ENCODE data around the gene S100A5. TPM values are rescaled to one million over a fixed set of nuclear protein-coding genes. Genes with fewer than 3 reads are reported as not detected.
A peak's percentile ranks its signal among the peaks of the same experiment; 100 is the strongest.

Gene S100A5
- total RNA-seq, 1 experiment from 2014 or later = not detected

DNA sequence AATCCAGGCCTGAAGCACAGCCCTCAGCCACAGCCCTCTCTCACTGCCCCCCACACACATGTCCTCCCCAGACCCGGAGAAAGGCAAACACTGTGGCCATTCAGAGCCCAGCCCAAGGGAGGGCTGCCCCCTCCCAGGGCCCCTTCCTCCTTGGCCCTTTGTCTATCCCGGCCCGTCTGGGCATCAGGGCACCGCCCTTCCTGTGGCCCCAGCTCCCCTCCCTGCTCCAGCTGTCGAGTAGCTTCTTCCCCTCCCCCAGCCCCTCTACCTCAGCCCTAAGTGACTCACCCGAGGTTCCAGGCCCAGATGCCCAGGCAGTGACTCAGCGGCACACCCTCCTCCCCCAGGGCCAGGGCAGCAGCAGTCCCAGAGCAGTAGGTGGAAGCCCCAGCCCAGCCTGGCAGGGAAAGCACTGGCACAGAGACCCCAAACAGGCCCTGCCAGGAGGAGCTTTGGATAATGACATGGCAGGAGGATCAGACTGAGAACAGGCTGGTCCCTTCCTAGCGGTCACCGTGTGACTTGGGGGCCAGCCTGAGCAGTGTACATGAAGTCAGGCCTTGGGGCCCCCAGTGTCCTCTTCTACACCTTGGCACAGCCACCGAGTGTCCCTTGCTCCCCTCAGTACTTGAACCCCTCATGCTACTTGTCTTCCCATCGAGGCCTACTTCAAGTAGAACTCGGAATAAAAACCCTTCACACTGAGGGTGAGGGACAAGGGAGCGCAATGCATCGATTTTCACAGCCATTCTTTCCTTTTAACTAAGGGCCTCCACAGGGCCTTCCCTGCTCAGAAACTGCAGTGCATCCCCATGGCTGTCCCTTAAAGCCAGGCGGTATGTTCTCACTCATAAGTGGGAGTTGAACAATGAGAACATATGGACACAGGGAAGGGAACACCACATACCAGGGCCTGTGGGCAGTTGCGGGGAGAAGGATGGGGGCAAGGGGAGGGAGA lies 26.0 kb upstream of the S100A5 start:
- no peaks in the 10 kb centered on the region for H3K9me3 Mint-ChIP-seq (ENCODE audit: unreplicated experiment)
- BruUV-seq (replicated peaks) = TSS peak; percentile 59
- peak overlapping the region; percentile 92 for H3K27ac Mint-ChIP-seq (ENCODE audit: low read depth, unreplicated experiment)
- ChIA-PET CTCF (interaction anchor here (0.7 to 11.5 kb wide), 13 partner anchors 20 to 380 kb away, joined by 3 to 221 read pairs (median 4); partner anchors contain the start of genes DENND4B, S100A13, S100A14 and S100A16), POLR2A (interaction anchor here (0.6 to 24.9 kb wide), 36 partner anchors 9 to 1531 kb away, joined by 3 to 2106 read pairs (median 5); partner anchors contain the start of genes CHTOP, CREB3L4, ILF2 and JTB)
- TF ChIP-seq, protein P1, sequence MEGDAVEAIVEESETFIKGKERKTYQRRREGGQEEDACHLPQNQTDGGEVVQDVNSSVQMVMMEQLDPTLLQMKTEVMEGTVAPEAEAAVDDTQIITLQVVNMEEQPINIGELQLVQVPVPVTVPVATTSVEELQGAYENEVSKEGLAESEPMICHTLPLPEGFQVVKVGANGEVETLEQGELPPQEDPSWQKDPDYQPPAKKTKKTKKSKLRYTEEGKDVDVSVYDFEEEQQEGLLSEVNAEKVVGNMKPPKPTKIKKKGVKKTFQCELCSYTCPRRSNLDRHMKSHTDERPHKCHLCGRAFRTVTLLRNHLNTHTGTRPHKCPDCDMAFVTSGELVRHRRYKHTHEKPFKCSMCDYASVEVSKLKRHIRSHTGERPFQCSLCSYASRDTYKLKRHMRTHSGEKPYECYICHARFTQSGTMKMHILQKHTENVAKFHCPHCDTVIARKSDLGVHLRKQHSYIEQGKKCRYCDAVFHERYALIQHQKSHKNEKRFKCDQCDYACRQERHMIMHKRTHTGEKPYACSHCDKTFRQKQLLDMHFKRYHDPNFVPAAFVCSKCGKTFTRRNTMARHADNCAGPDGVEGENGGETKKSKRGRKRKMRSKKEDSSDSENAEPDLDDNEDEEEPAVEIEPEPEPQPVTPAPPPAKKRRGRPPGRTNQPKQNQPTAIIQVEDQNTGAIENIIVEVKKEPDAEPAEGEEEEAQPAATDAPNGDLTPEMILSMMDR (IDR thresholded peaks at IDR 0.05; ENCODE audit: unreplicated experiment) = no peak
- no peaks in the 10 kb centered on the region for H3K27me3 Mint-ChIP-seq (ENCODE audit: insufficient read depth, unreplicated experiment)
- H3K36me3 Mint-ChIP-seq (ENCODE audit: insufficient read depth, unreplicated experiment) = peaks cover 26% of the 10 kb centered on the region
- peak overlapping the region; percentile 67 for H3K4me3 Mint-ChIP-seq (ENCODE audit: unreplicated experiment)
- H3K4me1 Mint-ChIP-seq (ENCODE audit: insufficient read depth, unreplicated experiment) = peaks cover 65% of the 10 kb centered on the region
- intact Hi-C loops (cut with micrococcal nuclease) = no loop called here
- peak; percentile 100 for DNase-seq (ENCODE audit: unreplicated experiment)

DNA sequence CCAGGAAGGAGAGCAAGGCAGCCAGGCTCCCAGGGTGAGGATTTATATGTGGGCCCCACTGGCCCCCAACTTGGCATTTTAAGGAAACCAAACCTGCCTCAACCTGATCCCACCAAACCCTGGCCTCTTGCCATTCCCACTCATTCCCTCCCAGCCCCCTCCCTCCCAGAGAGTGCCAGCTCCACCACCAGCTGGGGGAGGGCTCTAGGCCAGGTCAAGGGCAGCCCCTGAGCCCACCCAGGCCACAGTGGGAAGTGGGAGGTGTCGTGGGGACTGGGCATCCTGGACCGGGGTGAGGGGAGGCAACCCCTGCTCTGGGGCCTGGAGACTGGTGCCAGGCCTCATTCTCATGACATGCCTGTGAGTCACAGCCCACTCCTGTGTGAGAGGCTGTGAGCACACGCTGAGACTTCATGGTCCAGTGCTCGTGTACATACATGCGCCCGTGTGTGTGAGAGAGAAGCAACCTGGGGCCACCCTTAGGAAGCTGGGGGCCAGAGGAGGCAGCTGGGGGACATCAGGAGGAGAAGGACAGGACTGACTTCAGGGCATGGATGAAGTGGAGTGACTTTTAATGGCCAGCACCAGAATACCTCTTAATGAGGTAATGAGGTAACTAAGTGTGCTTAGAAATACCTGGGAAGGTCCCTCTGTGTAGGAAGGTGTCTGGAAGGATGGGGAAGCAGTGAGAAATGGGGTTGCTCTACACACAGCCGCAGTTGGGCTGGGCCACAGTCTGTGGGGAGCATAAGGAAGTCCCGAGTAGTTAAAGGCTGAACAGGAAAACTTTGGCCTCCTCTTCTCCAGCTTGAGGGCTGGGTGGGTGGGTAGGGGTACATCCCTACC lies 25.0 kb upstream of the S100A5 start, which contains the start of gene S100A2:
TSS of gene S100A2 (minus strand) at position 316 of the 846 bp plus-strand sequence. CDS start 1,967 bp downstream, outside the sequence.
- Mint-ChIP-seq H3K27ac (ENCODE audit: low read depth, unreplicated experiment) (peak within 1 kb of the TSS; percentile 92), H3K27me3 (ENCODE audit: insufficient read depth, unreplicated experiment) (no peaks in the 10 kb centered on the region), H3K4me1 (ENCODE audit: insufficient read depth, unreplicated experiment) (peaks cover 66% of the 10 kb centered on the region), H3K9me3 (ENCODE audit: unreplicated experiment) (no peaks in the 10 kb centered on the region), H3K36me3 (ENCODE audit: insufficient read depth, unreplicated experiment) (peaks cover 35% of the 10 kb centered on the region), H3K4me3 (ENCODE audit: unreplicated experiment) (peak within 1 kb of the TSS; percentile 67)
- intact Hi-C loops (cut with micrococcal nuclease) = loop anchor here (2.0 kb wide), 1 partner anchor 17 kb away; the partner anchor contains the start of gene S100A3
- TF ChIP-seq, protein P1 (IDR thresholded peaks at IDR 0.05; ENCODE audit: unreplicated experiment) = no peak
- CTCF ChIA-PET = interaction anchor here (0.7 to 11.5 kb wide), 15 partner anchors 13 to 381 kb away, joined by 3 to 221 read pairs (median 5); partner anchors contain the start of genes DENND4B, S100A13, S100A14 and S100A16
- BruUV-seq (replicated peaks) = no TSS peak
- POLR2A ChIA-PET = interaction anchor here (0.6 to 24.9 kb wide), 40 partner anchors 8 to 1572 kb away, joined by 3 to 2106 read pairs (median 5); partner anchors contain the start of genes CHTOP, CREB3L4, ILF2 and JTB
- peak; percentile 99 for DNase-seq (ENCODE audit: unreplicated experiment)

DNA sequence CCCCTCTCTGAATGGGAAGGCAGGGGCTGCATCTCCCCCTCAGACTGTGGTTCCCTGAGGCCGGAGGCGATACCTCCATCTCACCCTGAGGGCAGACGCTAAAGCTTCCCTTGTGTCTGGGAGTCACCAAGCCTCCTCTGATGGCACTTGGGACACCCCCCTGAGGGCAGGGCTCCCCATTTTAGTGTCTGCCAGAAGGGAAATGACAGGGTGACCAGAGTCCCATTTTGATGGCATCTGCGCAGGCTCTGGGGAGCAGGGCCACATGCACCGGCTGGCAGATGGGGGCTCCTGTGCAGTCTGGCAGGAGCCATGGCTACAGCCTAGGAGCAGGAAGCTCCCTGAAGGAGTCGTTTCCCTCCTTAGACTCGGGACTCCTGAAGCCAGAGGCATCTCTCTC lies 23.3 kb upstream of the S100A5 start:
- BruUV-seq (replicated peaks) = no TSS peak
- ChIA-PET POLR2A (interaction anchor here (0.6 to 24.9 kb wide), 20 partner anchors 9 to 656 kb away, joined by 3 to 2106 read pairs (median 5); partner anchors contain the start of genes CHTOP, GATAD2B, ILF2 and S100A12), CTCF (interaction anchor here (0.7 to 11.5 kb wide), 15 partner anchors 8 to 63 kb away, joined by 3 to 221 read pairs (median 5); partner anchors contain the start of genes S100A13, S100A16, S100A4 and S100A5)
- TF ChIP-seq, protein P1 (IDR thresholded peaks at IDR 0.05; ENCODE audit: unreplicated experiment) = no peak
- Mint-ChIP-seq H3K36me3 (ENCODE audit: insufficient read depth, unreplicated experiment) (peaks cover 51% of the 10 kb centered on the region), H3K4me3 (ENCODE audit: unreplicated experiment) (peak overlapping the region; percentile 67), H3K9me3 (ENCODE audit: unreplicated experiment) (no peaks in the 10 kb centered on the region), H3K27me3 (ENCODE audit: insufficient read depth, unreplicated experiment) (no peaks in the 10 kb centered on the region), H3K27ac (ENCODE audit: low read depth, unreplicated experiment) (peak overlapping the region; percentile 92), H3K4me1 (ENCODE audit: insufficient read depth, unreplicated experiment) (peaks cover 65% of the 10 kb centered on the region)
- intact Hi-C loops (cut with micrococcal nuclease) = loop anchor here (2.0 kb wide), 1 partner anchor 15 kb away; the partner anchor contains the start of gene S100A3
- peak; percentile 36 for DNase-seq (ENCODE audit: unreplicated experiment)

All from MCF 10A (cell line).